SKM-1 treated with dmso at 0.1 percent for 144 hours (cell line): Measurements from ENCODE around the gene HMCN1.

Experiments used
- DNase-seq: peaks from one replicate; lab custom pipeline; 2025; ENCODE audit not compliant: unreplicated experiment; lab: John Stamatoyannopoulos, UW

The HMCN1 gene

GRCh38 chr1:186218654-186219352, 484.6 kb downstream of the HMCN1 start:
- DNase-seq: no peak

- no peak for DNase-seq
These were observed 485.9 kb downstream of the HMCN1 start for GRCh38 chr1:186220067-186220466.

DNA sequence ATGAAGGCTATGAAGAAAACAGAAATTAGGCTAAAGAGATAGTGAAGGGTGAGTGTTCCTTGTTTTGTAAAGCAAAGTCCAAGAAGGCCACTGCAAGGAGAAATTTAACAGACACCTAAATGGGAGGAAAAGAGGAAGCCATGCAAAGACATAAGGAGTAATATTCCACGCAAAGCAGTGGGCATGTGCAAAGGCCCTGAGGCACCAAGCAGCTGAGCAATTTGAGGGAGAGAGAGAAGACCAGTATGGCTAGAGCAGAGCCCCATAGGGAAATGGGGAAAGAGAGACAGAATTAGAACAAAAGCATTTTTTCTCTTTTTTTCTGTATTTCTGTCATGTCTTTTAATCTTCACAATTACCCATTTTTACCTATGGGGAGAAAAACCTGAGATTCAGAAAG, 486.7 kb downstream of the HMCN1 start:
- DNase-seq: no peak

GRCh38 chr1:186225096-186225495, 490.9 kb downstream of the HMCN1 start:
- no peak for DNase-seq

DNA sequence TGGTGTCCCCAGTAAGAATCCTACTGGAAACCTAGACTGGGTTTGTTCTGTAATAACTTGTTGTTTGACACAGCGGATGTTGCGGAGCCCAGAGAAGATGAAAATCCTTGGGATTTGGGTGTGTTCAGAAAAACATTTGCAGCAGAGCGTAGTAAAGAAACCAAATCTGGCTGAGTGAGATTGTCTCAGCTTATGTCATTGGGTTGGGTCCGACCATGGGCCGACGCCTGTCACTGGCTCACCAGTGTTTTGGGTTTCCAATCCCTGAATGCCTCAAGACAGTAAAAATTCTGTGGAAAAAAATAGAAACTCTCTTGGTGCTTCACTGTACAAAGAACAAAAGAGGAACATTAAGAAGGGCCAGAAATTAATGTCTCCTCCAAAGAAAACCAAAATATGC, 494.6 kb downstream of the HMCN1 start:
- DNase-seq: no peak

DNA sequence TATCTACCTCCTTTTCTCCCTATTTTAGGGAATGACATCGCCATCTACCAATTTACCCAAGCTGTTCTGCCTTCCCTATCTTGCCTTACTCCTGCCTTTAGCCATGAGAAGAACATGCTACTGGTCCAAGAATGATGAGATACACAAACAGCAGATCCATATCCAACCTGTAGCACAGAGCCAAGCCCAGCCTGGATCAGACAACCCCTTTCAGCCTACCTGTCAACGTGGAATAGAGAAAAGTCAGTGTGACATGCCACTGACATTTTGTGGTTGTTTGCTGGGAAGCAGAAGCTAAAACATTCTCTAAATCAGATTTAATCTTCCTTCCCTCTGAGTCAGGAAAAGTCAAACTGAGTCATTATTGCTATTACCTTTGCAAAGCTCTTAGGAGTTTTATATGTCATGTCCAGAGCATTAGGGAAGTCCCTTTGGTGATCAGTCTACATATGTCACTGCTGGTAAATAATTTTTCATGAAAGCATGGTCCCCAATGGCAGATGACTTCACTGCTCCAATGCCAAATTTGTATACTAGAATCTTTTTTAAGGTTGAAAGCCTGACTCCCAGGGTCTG, 497.8 kb downstream of the HMCN1 start:
- no peak for DNase-seq

GRCh38 chr1:186234976-186235686, 500.9 kb downstream of the HMCN1 start:
- DNase-seq: no peak

DNA sequence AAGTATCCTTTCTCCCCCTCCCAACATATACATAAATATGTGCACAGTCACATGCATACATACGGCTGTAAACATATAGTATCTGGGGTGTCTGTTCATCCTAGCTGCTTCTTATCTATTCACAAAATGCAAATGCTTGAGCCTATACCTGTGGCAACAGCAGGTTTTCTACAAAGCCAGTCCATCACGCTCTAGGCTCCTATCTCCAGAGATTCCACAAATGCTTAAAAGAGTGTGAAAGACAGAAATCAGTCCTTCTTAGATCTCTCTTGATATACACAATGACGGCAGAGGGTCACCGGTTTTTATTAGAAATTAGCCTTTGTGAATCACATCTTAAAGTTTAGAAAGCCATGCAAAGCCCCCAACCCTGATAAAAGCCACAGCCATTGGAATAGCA, 501.5 kb downstream of the HMCN1 start:
- no peak for DNase-seq

GRCh38 chr1:186236921-186237320, 502.7 kb downstream of the HMCN1 start:
- no peak for DNase-seq

GRCh38 chr1:186239171-186239570, 505.0 kb downstream of the HMCN1 start:
- no peak for DNase-seq

GRCh38 chr1:186240436-186240835, 506.2 kb downstream of the HMCN1 start:
- DNase-seq: no peak
